ENCODE measurements around the gene MSANTD3. TPM values are rescaled to one million over a fixed set of nuclear protein-coding genes. Genes with fewer than 3 reads are reported as not detected.

The MSANTD3 gene
- total RNA-seq, 1 experiment from 2014 or later, result 53.2 TPM

- Histone ChIP-seq H3K4me2 (no peak overlapping the region), H3K4me1 (replicated peaks; ENCODE audit: insufficient read depth) (no peaks in the 10 kb centered on the region), H3K27ac (no peak overlapping the region), H3K9me2 (ENCODE audit: insufficient read depth) (no peaks in the 10 kb centered on the region; the same call in 1 of the 2 replicates), H3K9me3 (ENCODE audit: insufficient read depth, low read depth) (no peaks in the 10 kb centered on the region), H3K36me3 (ENCODE audit: low read depth) (no peaks in the 10 kb centered on the region), H4K20me1 (ENCODE audit: insufficient read depth) (no peaks in the 10 kb centered on the region), H2AFZ (no peak overlapping the region), H3K27me3 (ENCODE audit: insufficient read depth, low read depth) (no peaks in the 10 kb centered on the region), H3K4me3 (no peak overlapping the region), H3F3A (ENCODE audit: insufficient read depth, low read depth) (no peaks in the 10 kb centered on the region), H3K79me2 (ENCODE audit: low read depth) (no peaks in the 10 kb centered on the region)
- DNase-seq, result no peak
- CTCF ChIA-PET, result no interaction called here
- no TSS peak for BruUV-seq (replicated peaks)
- intact Hi-C loops (cut with micrococcal nuclease; ENCODE audit: unreplicated experiment), result no loop called here
- no peak for TF ChIP-seq EZH2 (IDR thresholded peaks at IDR 0.05; ENCODE audit: low read depth)
- TF ChIP-seq, protein P1, sequence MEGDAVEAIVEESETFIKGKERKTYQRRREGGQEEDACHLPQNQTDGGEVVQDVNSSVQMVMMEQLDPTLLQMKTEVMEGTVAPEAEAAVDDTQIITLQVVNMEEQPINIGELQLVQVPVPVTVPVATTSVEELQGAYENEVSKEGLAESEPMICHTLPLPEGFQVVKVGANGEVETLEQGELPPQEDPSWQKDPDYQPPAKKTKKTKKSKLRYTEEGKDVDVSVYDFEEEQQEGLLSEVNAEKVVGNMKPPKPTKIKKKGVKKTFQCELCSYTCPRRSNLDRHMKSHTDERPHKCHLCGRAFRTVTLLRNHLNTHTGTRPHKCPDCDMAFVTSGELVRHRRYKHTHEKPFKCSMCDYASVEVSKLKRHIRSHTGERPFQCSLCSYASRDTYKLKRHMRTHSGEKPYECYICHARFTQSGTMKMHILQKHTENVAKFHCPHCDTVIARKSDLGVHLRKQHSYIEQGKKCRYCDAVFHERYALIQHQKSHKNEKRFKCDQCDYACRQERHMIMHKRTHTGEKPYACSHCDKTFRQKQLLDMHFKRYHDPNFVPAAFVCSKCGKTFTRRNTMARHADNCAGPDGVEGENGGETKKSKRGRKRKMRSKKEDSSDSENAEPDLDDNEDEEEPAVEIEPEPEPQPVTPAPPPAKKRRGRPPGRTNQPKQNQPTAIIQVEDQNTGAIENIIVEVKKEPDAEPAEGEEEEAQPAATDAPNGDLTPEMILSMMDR (conservative IDR thresholded peaks at IDR 0.05), result no peak
- POLR2A ChIA-PET (ENCODE audit: unreplicated experiment), result interaction anchor here (0.6 to 0.7 kb wide), 2 partner anchors 47 to 216 kb away, joined by 7 read pairs; no protein-coding TSS in a partner anchor
These were observed 33.0 kb downstream of the MSANTD3 start for GRCh38 chr9:100459963-100460362.

- BruUV-seq (replicated peaks), result no TSS peak
- Histone ChIP-seq H3K9me2 (ENCODE audit: insufficient read depth) (no peaks in the 10 kb centered on the region; the same call in 1 of the 2 replicates), H3K27ac (no peak overlapping the region), H3K36me3 (ENCODE audit: low read depth) (no peaks in the 10 kb centered on the region), H2AFZ (no peak overlapping the region), H4K20me1 (ENCODE audit: insufficient read depth) (no peaks in the 10 kb centered on the region), H3K9me3 (ENCODE audit: insufficient read depth, low read depth) (no peaks in the 10 kb centered on the region), H3K4me2 (no peak overlapping the region), H3K79me2 (ENCODE audit: low read depth) (no peaks in the 10 kb centered on the region), H3K4me3 (no peak overlapping the region), H3K27me3 (ENCODE audit: insufficient read depth, low read depth) (no peaks in the 10 kb centered on the region), H3F3A (ENCODE audit: insufficient read depth, low read depth) (no peaks in the 10 kb centered on the region), H3K4me1 (replicated peaks; ENCODE audit: insufficient read depth) (no peaks in the 10 kb centered on the region)
- CTCF ChIA-PET, result no interaction called here
- POLR2A ChIA-PET (ENCODE audit: unreplicated experiment), result no interaction called here
- intact Hi-C loops (cut with micrococcal nuclease; ENCODE audit: unreplicated experiment), result no loop called here
- TF ChIP-seq, protein P1 (conservative IDR thresholded peaks at IDR 0.05), result no peak
- DNase-seq, result no peak
These were observed 38.3 kb downstream of the MSANTD3 start for GRCh38 chr9:100465274-100465673.

DNA sequence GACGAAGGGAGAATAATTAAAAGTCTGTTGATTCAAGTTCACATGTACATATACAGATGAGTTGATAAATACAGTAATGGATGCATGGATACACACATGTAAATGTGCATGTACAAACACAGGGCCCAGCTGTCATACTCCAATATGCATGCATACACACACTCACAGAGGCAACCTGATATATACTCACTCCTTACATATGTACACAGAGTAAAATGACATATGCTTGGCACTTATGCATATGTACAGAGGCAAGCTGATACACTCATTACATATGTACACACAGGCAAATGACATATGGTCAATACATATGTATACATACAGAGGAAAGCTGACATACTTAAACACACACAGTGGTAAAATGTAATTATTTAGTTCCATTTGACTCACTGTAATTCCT, 38.8 kb downstream of the MSANTD3 start:
- Histone ChIP-seq H3K27ac (no peak overlapping the region), H2AFZ (no peak overlapping the region), H3K36me3 (ENCODE audit: low read depth) (no peaks in the 10 kb centered on the region), H3K4me1 (replicated peaks; ENCODE audit: insufficient read depth) (no peaks in the 10 kb centered on the region), H3K9me2 (ENCODE audit: insufficient read depth) (no peaks in the 10 kb centered on the region; the same call in 1 of the 2 replicates), H3K79me2 (ENCODE audit: low read depth) (no peaks in the 10 kb centered on the region), H4K20me1 (ENCODE audit: insufficient read depth) (no peaks in the 10 kb centered on the region), H3K27me3 (ENCODE audit: insufficient read depth, low read depth) (no peaks in the 10 kb centered on the region), H3F3A (ENCODE audit: insufficient read depth, low read depth) (no peaks in the 10 kb centered on the region), H3K4me2 (no peak overlapping the region), H3K9me3 (ENCODE audit: insufficient read depth, low read depth) (no peaks in the 10 kb centered on the region), H3K4me3 (no peak overlapping the region)
- ChIA-PET POLR2A (ENCODE audit: unreplicated experiment) (no interaction called here), CTCF (no interaction called here)
- BruUV-seq (replicated peaks), result no TSS peak
- no peak for DNase-seq
- intact Hi-C loops (cut with micrococcal nuclease; ENCODE audit: unreplicated experiment), result no loop called here
- TF ChIP-seq, protein P1 (conservative IDR thresholded peaks at IDR 0.05), result no peak
- TF ChIP-seq EZH2 (IDR thresholded peaks at IDR 0.05; ENCODE audit: low read depth), result no peak

Data from PC-9 (cell line).